Measurements from ENCODE around the gene HSF5.

DNA sequence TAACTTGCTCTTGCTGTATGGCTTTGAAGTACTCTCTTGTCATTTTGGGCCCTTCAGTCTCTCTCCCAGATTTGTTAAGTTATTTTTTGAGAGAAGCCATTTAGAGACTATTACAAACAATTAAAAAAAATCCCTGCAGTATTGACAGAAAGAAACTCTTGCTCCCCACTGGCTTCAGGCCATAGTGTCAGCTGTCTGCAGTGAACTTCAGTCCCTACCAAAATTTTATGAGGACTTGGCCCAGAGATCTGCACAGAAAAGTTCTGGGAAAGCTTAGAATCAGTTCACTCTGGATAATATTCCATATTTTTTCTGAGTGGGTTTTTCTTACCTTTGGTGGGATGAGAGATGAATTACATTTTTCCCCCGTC is 105.4 kb downstream of the HSF5 start:
- TF ChIP-seq, protein P1, sequence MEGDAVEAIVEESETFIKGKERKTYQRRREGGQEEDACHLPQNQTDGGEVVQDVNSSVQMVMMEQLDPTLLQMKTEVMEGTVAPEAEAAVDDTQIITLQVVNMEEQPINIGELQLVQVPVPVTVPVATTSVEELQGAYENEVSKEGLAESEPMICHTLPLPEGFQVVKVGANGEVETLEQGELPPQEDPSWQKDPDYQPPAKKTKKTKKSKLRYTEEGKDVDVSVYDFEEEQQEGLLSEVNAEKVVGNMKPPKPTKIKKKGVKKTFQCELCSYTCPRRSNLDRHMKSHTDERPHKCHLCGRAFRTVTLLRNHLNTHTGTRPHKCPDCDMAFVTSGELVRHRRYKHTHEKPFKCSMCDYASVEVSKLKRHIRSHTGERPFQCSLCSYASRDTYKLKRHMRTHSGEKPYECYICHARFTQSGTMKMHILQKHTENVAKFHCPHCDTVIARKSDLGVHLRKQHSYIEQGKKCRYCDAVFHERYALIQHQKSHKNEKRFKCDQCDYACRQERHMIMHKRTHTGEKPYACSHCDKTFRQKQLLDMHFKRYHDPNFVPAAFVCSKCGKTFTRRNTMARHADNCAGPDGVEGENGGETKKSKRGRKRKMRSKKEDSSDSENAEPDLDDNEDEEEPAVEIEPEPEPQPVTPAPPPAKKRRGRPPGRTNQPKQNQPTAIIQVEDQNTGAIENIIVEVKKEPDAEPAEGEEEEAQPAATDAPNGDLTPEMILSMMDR (IDR thresholded peaks at IDR 0.05 in 2 of 3, conservative IDR thresholded peaks at IDR 0.05 in 1 of 3; ENCODE audit: borderline replicate concordance in 1 of 3, insufficient read depth in 1 of 3, low read depth in 2 of 3, low read length in 2 of 3) = no peak
- TF ChIP-seq TCF7L2 (IDR thresholded peaks at IDR 0.05; ENCODE audit: borderline replicate concordance, extremely low read depth, insufficient read depth, insufficient read length) (no peak), POLR2A (IDR thresholded peaks at IDR 0.05; ENCODE audit: borderline replicate concordance, extremely low read depth, insufficient read depth, insufficient read length) (no peak), EZH2 (IDR thresholded peaks at IDR 0.05) (no peak), MAX (IDR thresholded peaks at IDR 0.05) (no peak), RAD21 (IDR thresholded peaks at IDR 0.05; ENCODE audit: low read depth) (no peak), YY1 (IDR thresholded peaks at IDR 0.05; ENCODE audit: extremely low read depth, insufficient replicate concordance, low read depth, low read length) (no peak), EZH2phosphoT487 (IDR thresholded peaks at IDR 0.05; ENCODE audit: borderline replicate concordance) (no peak), ELF1 (IDR thresholded peaks at IDR 0.05; ENCODE audit: borderline replicate concordance, low read depth) (no peak), POLR2AphosphoS5 (IDR thresholded peaks at IDR 0.05; ENCODE audit: low read depth, low read length) (no peak), ZFX (IDR thresholded peaks at IDR 0.05) (no peak), SP1 (IDR thresholded peaks at IDR 0.05; ENCODE audit: low read depth) (no peak)
- TF ChIP-seq, protein P2, sequence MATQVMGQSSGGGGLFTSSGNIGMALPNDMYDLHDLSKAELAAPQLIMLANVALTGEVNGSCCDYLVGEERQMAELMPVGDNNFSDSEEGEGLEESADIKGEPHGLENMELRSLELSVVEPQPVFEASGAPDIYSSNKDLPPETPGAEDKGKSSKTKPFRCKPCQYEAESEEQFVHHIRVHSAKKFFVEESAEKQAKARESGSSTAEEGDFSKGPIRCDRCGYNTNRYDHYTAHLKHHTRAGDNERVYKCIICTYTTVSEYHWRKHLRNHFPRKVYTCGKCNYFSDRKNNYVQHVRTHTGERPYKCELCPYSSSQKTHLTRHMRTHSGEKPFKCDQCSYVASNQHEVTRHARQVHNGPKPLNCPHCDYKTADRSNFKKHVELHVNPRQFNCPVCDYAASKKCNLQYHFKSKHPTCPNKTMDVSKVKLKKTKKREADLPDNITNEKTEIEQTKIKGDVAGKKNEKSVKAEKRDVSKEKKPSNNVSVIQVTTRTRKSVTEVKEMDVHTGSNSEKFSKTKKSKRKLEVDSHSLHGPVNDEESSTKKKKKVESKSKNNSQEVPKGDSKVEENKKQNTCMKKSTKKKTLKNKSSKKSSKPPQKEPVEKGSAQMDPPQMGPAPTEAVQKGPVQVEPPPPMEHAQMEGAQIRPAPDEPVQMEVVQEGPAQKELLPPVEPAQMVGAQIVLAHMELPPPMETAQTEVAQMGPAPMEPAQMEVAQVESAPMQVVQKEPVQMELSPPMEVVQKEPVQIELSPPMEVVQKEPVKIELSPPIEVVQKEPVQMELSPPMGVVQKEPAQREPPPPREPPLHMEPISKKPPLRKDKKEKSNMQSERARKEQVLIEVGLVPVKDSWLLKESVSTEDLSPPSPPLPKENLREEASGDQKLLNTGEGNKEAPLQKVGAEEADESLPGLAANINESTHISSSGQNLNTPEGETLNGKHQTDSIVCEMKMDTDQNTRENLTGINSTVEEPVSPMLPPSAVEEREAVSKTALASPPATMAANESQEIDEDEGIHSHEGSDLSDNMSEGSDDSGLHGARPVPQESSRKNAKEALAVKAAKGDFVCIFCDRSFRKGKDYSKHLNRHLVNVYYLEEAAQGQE (IDR thresholded peaks at IDR 0.05; ENCODE audit: low read depth) = no peak
